Testis (tissue), 2 donors: ENCODE measurements around the gene NPAP1.

Experiments
- CTCF ChIP-seq, 3 experiments: fragments of 450-650 bp in 2 of 3; fragments of 200-600 bp in 1 of 3; sonication (generic) in 1 of 3; IDR thresholded peaks; one replicate each; pipeline ENCODE4 v1.5.1; 2016 to 2019; ENCODE audit warnings: antibody characterized with exemption in 3 of 3, mild to moderate bottlenecking in 2 of 3, moderate library complexity in 1 of 3
- POLR2A ChIP-seq: fragments of 450-650 bp; IDR thresholded peaks from one replicate; pipeline ENCODE4 v1.6.1; 2017; ENCODE audit warnings: antibody characterized with exemption, mild to moderate bottlenecking, moderate library complexity

GRCh38 chr15:24696201-24696600 is 20.6 kb downstream of the NPAP1 start:
- TF ChIP-seq POLR2A (no peak), CTCF (IDR thresholded peaks at IDR 0.05) (no peak)
